Measurements from ENCODE around the gene BCORL1.

BCORL1 gene

GRCh38 chrX:129961180-129962083 lies 21.0 kb upstream of the BCORL1 start:
- H3K9me3 ChIP-seq (ENCODE audit: control insufficient read depth, low read length), result no peaks in the 10 kb centered on the region
- no peak overlapping the region for H3K27ac ChIP-seq (ENCODE audit: low read depth, low read length, severe bottlenecking)
- H3K4me3 ChIP-seq (ENCODE audit: extremely low read depth, insufficient read depth, low read length, poor library complexity, severe bottlenecking), result peak overlapping the region; percentile 16
- H3K4me1 ChIP-seq (ENCODE audit: control insufficient read depth, insufficient read depth, low read length, poor library complexity, severe bottlenecking), result peaks cover 12% of the 10 kb centered on the region
- 6 to 21% methylated on average over 6 to 7 of the region's 26 CpGs for WGBS, 2 experiments (ENCODE audit: insufficient coverage in 2 of 2)
- no peaks in the 10 kb centered on the region for H3K36me3 ChIP-seq (ENCODE audit: control insufficient read depth, insufficient read depth, low read length)

GRCh38 chrX:129963729-129964128 lies 18.7 kb upstream of the BCORL1 start:
- WGBS, 2 experiments (ENCODE audit: insufficient coverage in 2 of 2), result 17 to 70% methylated on average over 1 to 2 of the region's 8 CpGs
- Histone ChIP-seq H3K4me3 (ENCODE audit: extremely low read depth, insufficient read depth, low read length, poor library complexity, severe bottlenecking) (no peak overlapping the region), H3K4me1 (ENCODE audit: control insufficient read depth, insufficient read depth, low read length, poor library complexity, severe bottlenecking) (peaks cover 12% of the 10 kb centered on the region), H3K27ac (ENCODE audit: low read depth, low read length, severe bottlenecking) (no peak overlapping the region), H3K9me3 (ENCODE audit: control insufficient read depth, low read length) (no peaks in the 10 kb centered on the region), H3K36me3 (ENCODE audit: control insufficient read depth, insufficient read depth, low read length) (no peaks in the 10 kb centered on the region)

- H3K36me3 ChIP-seq (ENCODE audit: control insufficient read depth, insufficient read depth, low read length), result no peaks in the 10 kb centered on the region
- peaks cover 4% of the 10 kb centered on the region for H3K4me1 ChIP-seq (ENCODE audit: control insufficient read depth, insufficient read depth, low read length, poor library complexity, severe bottlenecking)
- no peak overlapping the region for H3K27ac ChIP-seq (ENCODE audit: low read depth, low read length, severe bottlenecking)
- H3K4me3 ChIP-seq (ENCODE audit: extremely low read depth, insufficient read depth, low read length, poor library complexity, severe bottlenecking), result no peak overlapping the region
- H3K9me3 ChIP-seq (ENCODE audit: control insufficient read depth, low read length), result no peaks in the 10 kb centered on the region
- WGBS, 2 experiments (ENCODE audit: insufficient coverage in 2 of 2), result 92 to 100% methylated on average over 2 of the region's 6 CpGs
Measured at GRCh38 chrX:129965166-129965565, 17.3 kb upstream of the BCORL1 start.

- no peaks in the 10 kb centered on the region for H3K9me3 ChIP-seq (ENCODE audit: control insufficient read depth, low read length)
- 83% methylated on average over 2 of the region's 3 CpGs; no CpG with 5 or more reads in 1 of the 2 experiments for WGBS, 2 experiments (ENCODE audit: insufficient coverage in 2 of 2)
- no peak overlapping the region for H3K4me3 ChIP-seq (ENCODE audit: extremely low read depth, insufficient read depth, low read length, poor library complexity, severe bottlenecking)
- no peaks in the 10 kb centered on the region for H3K36me3 ChIP-seq (ENCODE audit: control insufficient read depth, insufficient read depth, low read length)
- H3K4me1 ChIP-seq (ENCODE audit: control insufficient read depth, insufficient read depth, low read length, poor library complexity, severe bottlenecking), result no peaks in the 10 kb centered on the region
- no peak overlapping the region for H3K27ac ChIP-seq (ENCODE audit: low read depth, low read length, severe bottlenecking)
Measured at GRCh38 chrX:129968968-129969367, 13.5 kb upstream of the BCORL1 start.

GRCh38 chrX:129976441-129976840 lies 6.0 kb upstream of the BCORL1 start:
- H3K27ac ChIP-seq (ENCODE audit: low read depth, low read length, severe bottlenecking), result no peak overlapping the region
- H3K36me3 ChIP-seq (ENCODE audit: control insufficient read depth, insufficient read depth, low read length), result no peaks in the 10 kb centered on the region
- WGBS, 2 experiments (ENCODE audit: insufficient coverage in 2 of 2), result 86 to 100% methylated on average over 1 of the region's 5 CpGs
- no peak overlapping the region for H3K4me3 ChIP-seq (ENCODE audit: extremely low read depth, insufficient read depth, low read length, poor library complexity, severe bottlenecking)
- no peaks in the 10 kb centered on the region for H3K9me3 ChIP-seq (ENCODE audit: control insufficient read depth, low read length)
- H3K4me1 ChIP-seq (ENCODE audit: control insufficient read depth, insufficient read depth, low read length, poor library complexity, severe bottlenecking), result no peaks in the 10 kb centered on the region

GRCh38 chrX:129979207-129979920 lies 3.1 kb upstream of the BCORL1 start:
- 5 to 11% methylated on average over 7 to 8 of the region's 35 CpGs for WGBS, 2 experiments (ENCODE audit: insufficient coverage in 2 of 2)
- H3K27ac ChIP-seq (ENCODE audit: low read depth, low read length, severe bottlenecking), result no peak overlapping the region
- H3K4me3 ChIP-seq (ENCODE audit: extremely low read depth, insufficient read depth, low read length, poor library complexity, severe bottlenecking), result peak overlapping the region; percentile 11
- H3K4me1 ChIP-seq (ENCODE audit: control insufficient read depth, insufficient read depth, low read length, poor library complexity, severe bottlenecking), result no peaks in the 10 kb centered on the region
- H3K9me3 ChIP-seq (ENCODE audit: control insufficient read depth, low read length), result no peaks in the 10 kb centered on the region
- H3K36me3 ChIP-seq (ENCODE audit: control insufficient read depth, insufficient read depth, low read length), result no peaks in the 10 kb centered on the region

- H3K4me1 ChIP-seq (ENCODE audit: control insufficient read depth, insufficient read depth, low read length, poor library complexity, severe bottlenecking), result no peaks in the 10 kb centered on the region
- H3K9me3 ChIP-seq (ENCODE audit: control insufficient read depth, low read length), result no peaks in the 10 kb centered on the region
- no peak overlapping the region for H3K27ac ChIP-seq (ENCODE audit: low read depth, low read length, severe bottlenecking)
- H3K36me3 ChIP-seq (ENCODE audit: control insufficient read depth, insufficient read depth, low read length), result no peaks in the 10 kb centered on the region
- no peak overlapping the region for H3K4me3 ChIP-seq (ENCODE audit: extremely low read depth, insufficient read depth, low read length, poor library complexity, severe bottlenecking)
- WGBS, 2 experiments (ENCODE audit: insufficient coverage in 2 of 2), result 0 to 6% methylated on average over 8 to 9 of the region's 32 CpGs
Measured at GRCh38 chrX:129980001-129980401, 2.4 kb upstream of the BCORL1 start.

DNA sequence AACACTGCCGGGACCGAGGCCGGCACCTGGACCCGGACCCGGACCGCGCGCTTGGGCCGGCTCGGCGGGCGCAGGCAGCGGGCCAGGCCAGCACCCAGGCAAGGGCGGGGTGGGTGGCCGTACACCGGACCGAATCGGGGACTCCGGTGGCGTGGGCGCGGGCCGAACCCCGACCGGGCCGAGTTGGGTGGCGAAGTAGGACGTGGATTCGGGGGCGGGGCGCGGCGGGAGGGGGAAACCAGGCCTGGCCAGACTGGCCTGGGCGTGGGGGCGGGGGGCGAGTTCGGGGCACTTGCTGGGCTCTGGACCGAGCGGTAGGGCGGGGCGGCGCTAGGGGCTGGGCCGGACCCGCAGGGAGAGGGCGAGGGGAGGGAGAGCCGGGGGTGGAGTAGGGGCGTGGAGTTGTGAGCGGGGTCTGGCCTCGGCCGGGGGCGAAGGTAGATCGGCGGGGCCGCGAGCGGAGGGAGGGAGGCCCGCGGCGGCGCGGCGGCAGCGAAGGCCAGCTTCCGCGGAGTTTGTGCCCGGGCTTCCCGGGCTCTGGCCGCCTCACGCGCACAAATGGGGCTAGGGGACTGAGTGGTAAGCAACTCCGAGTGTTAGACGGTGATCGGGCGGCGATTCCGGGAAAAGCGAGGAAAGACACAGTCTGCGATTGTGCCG lies 1.8 kb upstream of the BCORL1 start:
- Histone ChIP-seq H3K4me3 (ENCODE audit: extremely low read depth, insufficient read depth, low read length, poor library complexity, severe bottlenecking) (no peak overlapping the region), H3K4me1 (ENCODE audit: control insufficient read depth, insufficient read depth, low read length, poor library complexity, severe bottlenecking) (no peaks in the 10 kb centered on the region), H3K27ac (ENCODE audit: low read depth, low read length, severe bottlenecking) (no peak overlapping the region), H3K9me3 (ENCODE audit: control insufficient read depth, low read length) (no peaks in the 10 kb centered on the region), H3K36me3 (ENCODE audit: control insufficient read depth, insufficient read depth, low read length) (no peaks in the 10 kb centered on the region)
- 0 to 1% methylated on average over 5 to 53 of the region's 79 CpGs for WGBS, 2 experiments (ENCODE audit: insufficient coverage in 2 of 2)

GRCh38 chrX:129981200-129981553 lies 1.3 kb upstream of the BCORL1 start:
- no peak overlapping the region for H3K4me3 ChIP-seq (ENCODE audit: extremely low read depth, insufficient read depth, low read length, poor library complexity, severe bottlenecking)
- no CpG with 5 or more reads among the region's 17 CpGs for WGBS, 2 experiments (ENCODE audit: insufficient coverage in 2 of 2)
- no peaks in the 10 kb centered on the region for H3K9me3 ChIP-seq (ENCODE audit: control insufficient read depth, low read length)

DNA sequence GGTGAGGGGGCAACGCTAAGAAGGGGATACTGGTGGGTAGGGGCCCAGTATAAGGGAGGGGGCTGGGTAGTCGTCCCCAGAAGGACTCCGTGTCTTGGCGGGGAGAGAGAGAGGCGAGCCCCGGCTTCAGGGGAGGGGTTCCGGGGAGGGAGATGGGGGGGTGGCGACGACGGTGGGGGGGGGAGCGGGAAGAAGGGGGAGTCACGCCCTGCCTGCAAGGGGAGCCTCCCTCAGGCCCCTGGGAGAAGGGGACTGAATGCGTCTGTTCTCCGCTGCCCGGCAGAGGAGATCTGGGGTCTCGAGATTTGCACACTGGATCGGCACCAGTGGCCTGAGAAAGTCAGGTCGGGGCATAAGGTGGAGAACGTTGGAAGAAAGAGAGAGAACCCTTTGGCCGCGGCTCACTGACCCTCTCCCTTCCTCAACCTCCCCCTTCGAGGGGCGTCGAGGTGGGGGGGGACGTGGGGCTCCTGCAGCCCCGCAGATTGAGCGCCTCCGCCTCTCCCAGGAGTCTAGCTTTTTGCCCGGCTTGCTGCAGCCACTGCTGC lies 609 bp upstream of the BCORL1 start:
- Histone ChIP-seq H3K4me1 (ENCODE audit: control insufficient read depth, insufficient read depth, low read length, poor library complexity, severe bottlenecking) (no peaks in the 10 kb centered on the region), H3K27ac (ENCODE audit: low read depth, low read length, severe bottlenecking) (no peak overlapping the region), H3K36me3 (ENCODE audit: control insufficient read depth, insufficient read depth, low read length) (no peaks in the 10 kb centered on the region), H3K9me3 (ENCODE audit: control insufficient read depth, low read length) (no peaks in the 10 kb centered on the region), H3K4me3 (ENCODE audit: extremely low read depth, insufficient read depth, low read length, poor library complexity, severe bottlenecking) (no peak overlapping the region)
- 0% methylated on average over 3 of the region's 29 CpGs; no CpG with 5 or more reads in 1 of the 2 experiments for WGBS, 2 experiments (ENCODE audit: insufficient coverage in 2 of 2)

More at GRCh38 chrX:129981200-129981553, 1.3 kb upstream of the BCORL1 start:
- Histone ChIP-seq H3K4me1 (ENCODE audit: control insufficient read depth, insufficient read depth, low read length, poor library complexity, severe bottlenecking) (no peaks in the 10 kb centered on the region), H3K27ac (ENCODE audit: low read depth, low read length, severe bottlenecking) (no peak overlapping the region), H3K36me3 (ENCODE audit: control insufficient read depth, insufficient read depth, low read length) (no peaks in the 10 kb centered on the region)
